Measurements from ENCODE around the gene ATXN7L1. TPM values are rescaled to one million over a fixed set of nuclear protein-coding genes. Genes with fewer than 3 reads are reported as not detected.
"Not testable (repeated sequence)": the region's sequence is repeated elsewhere in the genome, so short reads cannot be mapped to it uniquely, and the experiment has no call there.

The ATXN7L1 gene
- total and polyA plus RNA-seq, 7 donors, result 1.2 to 6.0 (median 3.0) TPM

DNA sequence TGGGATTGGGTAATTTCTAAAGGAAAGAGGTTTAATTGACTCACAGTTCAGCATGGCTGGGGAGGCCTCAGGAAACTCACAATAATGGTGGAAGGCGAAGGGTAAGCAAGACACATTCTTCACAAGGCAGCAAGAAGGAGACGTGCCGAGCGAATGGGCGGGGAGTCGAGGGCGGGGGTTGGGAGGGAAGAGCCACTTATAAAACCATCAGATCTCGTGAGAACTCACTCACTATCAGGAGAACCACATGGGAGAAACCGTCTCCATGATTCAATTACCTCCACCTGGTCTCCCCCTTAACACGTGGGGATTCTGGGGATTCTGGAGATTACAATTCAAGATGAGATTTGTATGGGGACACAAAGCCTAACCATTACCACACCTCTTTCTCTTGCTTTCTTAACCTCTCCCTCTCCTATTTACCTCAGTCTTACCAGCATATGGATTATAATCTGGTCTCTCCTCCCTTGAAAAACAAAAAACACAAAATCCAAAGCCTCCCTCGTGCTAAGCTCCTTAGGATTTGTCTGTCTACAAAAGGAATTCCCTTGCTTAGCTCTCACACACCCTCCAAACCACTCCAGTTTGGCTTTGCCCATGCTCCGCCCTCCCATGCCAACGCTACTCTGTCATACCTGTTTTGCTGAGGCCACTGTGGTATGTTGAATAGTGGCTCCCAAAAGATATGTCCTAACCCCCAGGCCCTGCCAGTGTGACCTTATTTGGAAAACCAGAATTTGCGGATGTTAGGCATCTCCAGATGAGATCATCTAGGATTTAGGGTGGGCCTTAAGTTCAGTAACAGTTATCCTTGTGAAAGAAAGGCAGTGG is 275.5 kb downstream of the ATXN7L1 start:
- no peaks in the 10 kb centered on the region for H3K27me3 ChIP-seq (ENCODE audit: insufficient read depth in 3 of 3, low read length in 2 of 3)
- 78 to 86% (median 80%) methylated on average over 14 of the region's 14 CpGs for WGBS, 3 donors
- no peak for ATAC-seq
- no peaks in the 10 kb centered on the region for H3K9me3 ChIP-seq
- H3K36me3 ChIP-seq (ENCODE audit: insufficient read depth in 1 of 2, low read depth in 1 of 2), result no peaks in the 10 kb centered on the region
- H3K4me3 ChIP-seq, result no peak overlapping the region
- DNase-seq, result no peak
- H3K4me1 ChIP-seq, result peaks cover 4% of the 10 kb centered on the region
- intact Hi-C loops (cut with DNase I), result no loop called here
- TF ChIP-seq, protein P1, sequence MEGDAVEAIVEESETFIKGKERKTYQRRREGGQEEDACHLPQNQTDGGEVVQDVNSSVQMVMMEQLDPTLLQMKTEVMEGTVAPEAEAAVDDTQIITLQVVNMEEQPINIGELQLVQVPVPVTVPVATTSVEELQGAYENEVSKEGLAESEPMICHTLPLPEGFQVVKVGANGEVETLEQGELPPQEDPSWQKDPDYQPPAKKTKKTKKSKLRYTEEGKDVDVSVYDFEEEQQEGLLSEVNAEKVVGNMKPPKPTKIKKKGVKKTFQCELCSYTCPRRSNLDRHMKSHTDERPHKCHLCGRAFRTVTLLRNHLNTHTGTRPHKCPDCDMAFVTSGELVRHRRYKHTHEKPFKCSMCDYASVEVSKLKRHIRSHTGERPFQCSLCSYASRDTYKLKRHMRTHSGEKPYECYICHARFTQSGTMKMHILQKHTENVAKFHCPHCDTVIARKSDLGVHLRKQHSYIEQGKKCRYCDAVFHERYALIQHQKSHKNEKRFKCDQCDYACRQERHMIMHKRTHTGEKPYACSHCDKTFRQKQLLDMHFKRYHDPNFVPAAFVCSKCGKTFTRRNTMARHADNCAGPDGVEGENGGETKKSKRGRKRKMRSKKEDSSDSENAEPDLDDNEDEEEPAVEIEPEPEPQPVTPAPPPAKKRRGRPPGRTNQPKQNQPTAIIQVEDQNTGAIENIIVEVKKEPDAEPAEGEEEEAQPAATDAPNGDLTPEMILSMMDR (IDR thresholded peaks at IDR 0.05), result no peak
- H3K27ac ChIP-seq, result no peak overlapping the region

GRCh38 chr7:105599551-105599950 is 276.8 kb downstream of the ATXN7L1 start:
- WGBS, 3 donors, result 71 to 85% (median 74%) methylated on average over 3 of the region's 3 CpGs
- DNase-seq, result no peak

DNA sequence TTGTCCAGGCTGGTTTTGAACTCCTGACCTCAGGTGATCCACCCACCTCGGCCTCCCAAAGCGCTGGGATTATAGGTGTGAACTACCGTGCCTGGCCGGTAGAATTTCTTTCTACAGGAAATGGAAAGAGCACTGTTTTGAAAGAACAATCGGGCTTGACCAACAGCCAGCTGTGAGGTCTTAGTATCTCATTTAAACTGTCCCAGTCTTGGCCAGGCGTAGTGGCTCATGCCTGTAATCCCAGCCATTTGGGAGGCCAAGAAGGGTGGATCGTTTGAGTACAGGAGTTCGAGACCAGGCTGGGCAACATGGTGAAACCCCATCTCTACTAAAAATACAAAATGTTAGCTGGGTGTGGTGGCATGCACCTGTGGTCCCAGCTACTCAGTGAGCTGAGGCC is 277.3 kb downstream of the ATXN7L1 start:
- intact Hi-C loops (cut with DNase I); H3K9me3 ChIP-seq; H3K4me3 ChIP-seq; H3K36me3 ChIP-seq (ENCODE audit: insufficient read depth in 1 of 2, low read depth in 1 of 2); ATAC-seq; DNase-seq; H3K27ac ChIP-seq; H3K27me3 ChIP-seq (ENCODE audit: insufficient read depth in 3 of 3, low read length in 2 of 3); H3K4me1 ChIP-seq: not testable (repeated sequence)
- WGBS, 3 donors, result 80 to 87% (median 82%) methylated on average over 8 of the region's 8 CpGs

More at GRCh38 chr7:105599551-105599950, 276.8 kb downstream of the ATXN7L1 start:
- H3K27ac ChIP-seq, result no peak overlapping the region
- no peaks in the 10 kb centered on the region for H3K27me3 ChIP-seq (ENCODE audit: insufficient read depth in 3 of 3, low read length in 2 of 3)
- no peaks in the 10 kb centered on the region for H3K9me3 ChIP-seq
- peaks cover 4% of the 10 kb centered on the region for H3K4me1 ChIP-seq
- intact Hi-C loops (cut with DNase I), result no loop called here
- no peak overlapping the region for H3K4me3 ChIP-seq
- no peak for ATAC-seq
- H3K36me3 ChIP-seq (ENCODE audit: insufficient read depth in 1 of 2, low read depth in 1 of 2), result no peaks in the 10 kb centered on the region
- TF ChIP-seq, protein P1 (IDR thresholded peaks at IDR 0.05), result no peak

- Histone ChIP-seq H3K27ac (no peak overlapping the region), H3K27me3 (ENCODE audit: insufficient read depth in 3 of 3, low read length in 2 of 3) (no peaks in the 10 kb centered on the region), H3K36me3 (ENCODE audit: insufficient read depth in 1 of 2, low read depth in 1 of 2) (no peaks in the 10 kb centered on the region), H3K4me3 (no peak overlapping the region), H3K9me3 (no peaks in the 10 kb centered on the region), H3K4me1 (peaks cover 6% of the 10 kb centered on the region)
- 56 to 73% (median 60%) methylated on average over 4 of the region's 4 CpGs for WGBS, 3 donors
- intact Hi-C loops (cut with DNase I), result no loop called here
- DNase-seq (no peak), ATAC-seq (no peak)
- TF ChIP-seq, protein P1 (IDR thresholded peaks at IDR 0.05), result no peak
Measured at GRCh38 chr7:105596866-105597265, 279.5 kb downstream of the ATXN7L1 start.

GRCh38 chr7:105594034-105594433 is 282.4 kb downstream of the ATXN7L1 start:
- Histone ChIP-seq H3K36me3 (ENCODE audit: insufficient read depth in 1 of 2, low read depth in 1 of 2) (no peaks in the 10 kb centered on the region), H3K27ac (no peak overlapping the region), H3K4me1 (peaks cover 10% of the 10 kb centered on the region), H3K4me3 (no peak overlapping the region), H3K27me3 (ENCODE audit: insufficient read depth in 3 of 3, low read length in 2 of 3) (no peaks in the 10 kb centered on the region), H3K9me3 (no peaks in the 10 kb centered on the region)
- intact Hi-C loops (cut with DNase I), result no loop called here
- 19 to 30% (median 20%) methylated on average over 3 of the region's 3 CpGs for WGBS, 3 donors
- DNase-seq (no peak), ATAC-seq (peak in 3 of 4 donors; percentile 61 to 66 (median 66))
- TF ChIP-seq, protein P1 (IDR thresholded peaks at IDR 0.05), result no peak

All from psoas muscle (tissue), 8 donors.